NCI-H1930 (cell line): ENCODE results near the gene FAM149B1.

Experiments
- DNase-seq, 2 experiments: peaks; one replicate each; lab custom pipeline; 2025; lab: John Stamatoyannopoulos, UW

FAM149B1 gene

GRCh38 chr10:73174148-73174925, 6.4 kb downstream of the FAM149B1 start:
- no peak for DNase-seq

GRCh38 chr10:73182568-73182967, 14.6 kb downstream of the FAM149B1 start:
- no peak for DNase-seq

DNA sequence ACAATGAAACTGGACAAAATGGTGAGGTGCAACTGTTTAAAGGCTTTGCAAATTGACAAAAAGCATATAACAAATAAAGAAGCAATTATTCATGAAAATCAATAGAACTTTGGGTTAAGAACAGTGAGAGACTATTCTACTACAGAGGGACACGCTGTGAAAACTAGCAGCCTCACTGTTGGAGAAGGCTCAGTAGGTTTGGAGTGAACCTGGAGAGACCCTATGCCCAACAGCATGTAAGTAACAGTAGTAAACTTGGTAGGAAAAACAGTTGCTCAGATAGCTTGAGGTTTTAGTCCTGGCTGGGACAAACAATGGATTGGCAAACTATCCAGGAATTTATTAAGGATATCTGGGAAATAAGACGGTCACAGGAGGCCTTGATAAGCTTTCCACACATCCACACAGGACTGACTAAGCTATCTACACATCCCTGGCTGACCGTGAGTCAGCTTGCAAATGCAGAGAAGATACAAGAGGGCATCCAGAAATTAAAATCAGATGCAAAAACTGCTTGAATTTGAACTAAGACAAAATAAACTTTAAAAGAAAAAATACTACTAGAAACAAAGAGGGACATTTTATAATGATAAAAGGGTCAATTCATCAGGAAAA, 15.9 kb downstream of the FAM149B1 start:
- no peak for DNase-seq

GRCh38 chr10:73186266-73186665, 18.3 kb downstream of the FAM149B1 start:
- DNase-seq = no peak

DNA sequence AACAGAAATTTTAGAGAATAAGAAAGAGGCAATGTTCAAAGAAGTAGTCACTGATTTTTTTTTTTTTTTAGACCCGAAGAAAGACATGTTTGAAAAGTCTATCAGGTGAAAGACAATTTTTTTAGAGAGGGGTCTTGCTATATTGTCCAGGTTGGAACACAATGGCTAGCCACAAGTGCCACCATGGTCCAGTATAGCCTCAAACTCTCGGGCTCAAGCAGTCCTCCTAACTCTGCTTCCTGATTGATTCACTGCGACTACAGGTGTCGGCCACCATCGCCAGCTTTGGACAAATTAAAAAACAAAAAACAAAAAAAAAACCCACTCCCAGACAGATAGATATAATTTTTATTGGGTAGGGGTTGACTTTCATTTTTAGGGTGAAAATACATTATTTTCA, 22.3 kb downstream of the FAM149B1 start:
- no peak for DNase-seq

DNA sequence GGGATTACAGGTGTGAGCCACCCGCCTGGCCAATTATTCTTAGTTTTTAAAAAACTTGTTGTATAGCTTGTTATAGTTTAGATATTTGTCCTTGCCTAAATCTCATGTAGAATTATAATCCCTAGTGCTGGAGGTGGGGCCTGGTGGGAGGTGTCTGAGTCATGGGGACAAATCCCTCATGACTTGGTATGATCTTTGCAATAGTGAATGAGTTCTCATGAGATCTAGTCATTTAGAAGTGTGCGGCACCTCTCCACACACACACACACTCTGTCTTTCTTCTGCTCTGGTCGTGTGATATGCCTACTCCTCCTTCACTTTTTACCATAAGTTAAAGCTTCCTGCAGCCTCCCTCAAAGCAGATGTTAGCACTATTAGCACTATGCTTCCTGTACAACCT, 37.2 kb downstream of the FAM149B1 start:
- no peak for DNase-seq

DNA sequence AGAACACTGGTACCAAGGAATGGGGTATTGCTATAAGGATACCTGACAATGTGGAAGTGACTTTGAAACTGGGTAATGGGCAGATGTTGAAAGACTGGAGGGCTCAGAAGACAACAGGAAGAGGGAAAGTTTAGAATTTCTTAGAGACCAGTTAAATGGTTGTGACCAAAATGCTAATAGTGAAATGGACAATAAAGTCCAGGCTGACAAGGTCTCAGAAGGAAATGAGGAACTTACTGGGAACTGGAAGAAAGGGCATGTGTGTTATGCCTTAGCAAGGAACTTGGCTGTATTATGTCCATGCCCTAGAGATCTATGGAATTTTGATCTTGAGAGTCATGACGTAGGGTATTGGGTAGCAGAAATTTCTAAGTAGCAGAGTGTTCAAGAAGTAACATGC, 38.0 kb downstream of the FAM149B1 start:
- no peak for DNase-seq

- DNase-seq = no peak
Measured at GRCh38 chr10:73206385-73206784, 38.5 kb downstream of the FAM149B1 start.

GRCh38 chr10:73207883-73208282, 40.0 kb downstream of the FAM149B1 start:
- DNase-seq = no peak

- DNase-seq = no peak
Measured at GRCh38 chr10:73209705-73210104, 41.8 kb downstream of the FAM149B1 start.

DNA sequence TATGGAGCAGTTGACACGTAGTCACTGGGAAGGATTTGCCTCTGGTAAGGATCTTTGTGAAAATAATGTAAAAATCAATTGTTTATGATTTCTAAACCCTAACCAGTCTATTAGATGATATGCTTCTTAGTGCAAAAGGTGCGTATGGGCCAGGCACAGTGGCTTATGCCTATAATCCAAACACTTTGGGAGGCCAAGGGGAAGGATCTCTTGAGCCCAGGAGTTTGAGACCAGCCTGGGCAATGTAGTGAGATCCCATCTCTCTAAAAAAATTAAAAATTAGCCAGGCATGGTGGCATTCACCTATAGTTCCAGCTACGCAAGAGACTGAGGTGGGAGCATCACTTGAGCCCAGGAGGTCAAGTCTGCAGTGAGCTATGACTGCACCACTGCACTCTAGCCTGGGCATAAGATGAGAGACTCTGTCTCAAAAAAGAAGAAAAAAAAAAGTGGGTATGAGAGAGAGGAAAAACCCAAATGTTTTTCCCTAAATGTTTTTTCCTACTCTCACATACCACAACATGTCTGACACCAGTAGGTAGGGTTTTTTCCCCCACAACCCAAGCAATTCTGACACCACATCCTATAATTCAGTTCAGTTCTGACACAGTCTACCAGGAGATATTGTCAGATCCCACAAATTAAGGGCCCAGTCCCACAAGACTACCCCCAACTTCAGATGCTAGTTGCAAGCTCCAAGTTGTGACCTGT, 42.6 kb downstream of the FAM149B1 start:
- no peak for DNase-seq

DNA sequence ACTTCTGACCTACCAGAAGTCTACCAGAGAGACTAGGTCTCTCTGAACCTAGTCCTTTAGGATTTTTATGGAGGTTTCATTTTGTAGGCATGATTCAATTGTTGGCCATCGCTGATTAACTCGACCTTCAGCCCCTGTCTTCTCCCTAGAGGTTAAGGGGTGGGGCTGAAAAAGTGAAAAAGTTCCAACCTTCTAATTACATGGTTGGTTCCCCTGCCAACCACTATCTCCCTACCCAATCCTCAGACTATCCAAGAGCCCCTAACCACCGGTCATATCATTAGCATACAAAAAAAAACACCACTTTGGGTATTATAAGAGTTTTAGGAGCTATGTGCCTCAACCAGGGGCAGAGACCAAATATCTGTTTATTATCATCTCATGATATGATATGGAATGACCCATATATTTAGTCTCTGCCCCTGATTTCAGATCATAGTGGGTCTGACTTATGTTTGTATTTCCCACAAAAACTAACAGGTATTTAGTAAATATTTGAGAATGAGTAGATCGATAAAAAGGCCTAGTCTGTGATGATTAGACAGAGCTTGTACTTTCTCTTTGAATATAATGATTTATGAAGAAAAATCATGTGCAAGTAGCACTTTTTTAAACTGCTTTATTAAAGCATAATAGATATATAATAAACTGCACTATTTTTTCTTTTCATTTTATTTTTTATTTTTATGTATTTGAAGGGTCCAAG, 43.3 kb downstream of the FAM149B1 start:
- no peak for DNase-seq

DNA sequence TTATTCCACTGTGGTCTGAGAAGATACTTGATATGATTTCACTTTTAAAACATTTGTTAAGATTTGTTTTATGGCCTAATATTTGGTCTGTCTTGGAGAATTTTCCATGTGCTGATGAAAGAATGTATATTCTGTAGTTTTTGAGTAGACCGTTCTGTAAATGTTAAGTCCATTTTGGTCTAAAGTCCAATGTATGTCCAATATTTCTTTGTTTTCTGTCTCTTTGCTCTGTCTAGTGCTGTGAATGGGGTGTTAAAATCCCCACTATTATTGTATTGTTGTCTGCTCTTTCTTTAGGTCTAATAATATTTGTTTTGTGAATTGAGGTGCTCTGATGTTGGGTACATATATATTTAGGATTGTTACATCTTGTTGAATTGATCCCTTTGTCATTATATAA, 47.8 kb downstream of the FAM149B1 start:
- DNase-seq = no peak

- DNase-seq = no peak
Measured at GRCh38 chr10:73217628-73218027, 49.7 kb downstream of the FAM149B1 start.

DNA sequence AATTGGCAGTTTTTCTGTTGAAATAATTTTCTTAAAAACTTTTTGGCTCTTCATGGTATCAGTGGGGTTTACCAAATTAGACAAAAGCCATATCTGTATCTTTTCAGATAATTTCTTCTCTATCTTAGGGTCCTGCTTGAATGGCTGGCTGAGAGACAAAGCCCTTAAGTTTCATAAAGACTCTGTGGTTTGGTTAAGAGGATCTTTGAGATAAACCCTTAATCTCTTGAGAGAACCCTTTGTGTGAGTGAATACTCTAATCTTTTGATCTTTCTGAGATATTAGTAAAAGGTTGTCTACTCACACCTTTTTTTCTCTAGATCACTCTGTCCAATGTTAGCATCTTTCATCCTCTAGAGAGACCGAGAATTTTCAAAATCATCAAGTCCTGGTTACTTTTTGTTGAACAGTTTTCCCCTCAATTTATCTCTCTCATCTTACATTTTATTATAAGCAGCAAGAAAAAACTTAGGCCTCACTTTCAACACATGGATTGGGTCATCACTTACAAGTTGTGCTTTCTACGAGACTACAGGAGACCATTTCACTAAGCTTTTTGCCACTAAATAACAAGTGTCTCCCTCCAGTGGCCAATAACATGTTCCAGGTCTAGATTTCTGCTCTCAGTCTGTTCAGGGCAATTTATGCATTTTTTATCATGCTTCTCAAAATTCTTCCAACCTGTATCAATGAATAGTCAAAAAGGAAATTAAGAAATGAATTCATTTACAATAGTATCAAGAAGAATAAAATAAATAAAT, 50.7 kb downstream of the FAM149B1 start:
- DNase-seq = no peak

- DNase-seq = no peak
Measured at GRCh38 chr10:73219384-73219783, 51.5 kb downstream of the FAM149B1 start.

GRCh38 chr10:73220989-73221388, 53.1 kb downstream of the FAM149B1 start:
- no peak for DNase-seq

DNA sequence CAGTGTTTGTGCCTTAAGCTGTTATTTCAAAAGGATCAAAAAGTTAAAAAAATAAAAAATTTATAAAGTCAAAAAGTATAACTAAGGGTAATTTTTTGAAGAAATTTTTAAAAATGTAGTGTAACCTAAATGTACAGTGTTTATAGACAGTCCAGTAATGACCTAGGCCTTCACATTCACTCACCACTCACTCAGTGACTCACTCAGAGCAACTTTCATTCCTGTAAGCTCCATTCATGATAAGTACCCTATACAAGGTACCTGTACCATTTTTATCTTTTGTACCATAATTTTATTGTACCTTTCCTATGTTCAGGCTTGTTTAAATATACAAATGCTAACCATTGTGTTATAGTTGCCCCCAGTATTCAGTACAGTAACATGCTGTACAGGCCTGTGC, 57.6 kb downstream of the FAM149B1 start:
- no peak for DNase-seq

DNA sequence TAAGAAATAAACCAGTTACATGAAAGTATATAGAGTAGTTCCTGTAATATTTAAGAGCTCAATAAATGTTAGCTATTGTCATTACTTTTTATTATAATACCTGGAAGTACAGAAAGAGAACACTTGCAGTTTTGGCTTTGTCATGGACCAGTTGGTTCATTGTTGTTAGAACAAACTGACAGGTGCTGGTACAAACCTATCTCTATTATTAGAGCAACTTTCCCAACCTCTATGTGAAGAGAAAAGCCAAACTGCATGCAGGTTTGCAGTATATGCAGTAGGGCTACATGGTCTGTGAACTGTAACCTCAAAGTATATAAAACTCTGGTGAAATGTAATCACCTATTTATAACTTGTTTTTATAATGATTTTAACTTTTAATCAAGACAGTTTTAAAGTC, 58.7 kb downstream of the FAM149B1 start:
- no peak for DNase-seq

DNA sequence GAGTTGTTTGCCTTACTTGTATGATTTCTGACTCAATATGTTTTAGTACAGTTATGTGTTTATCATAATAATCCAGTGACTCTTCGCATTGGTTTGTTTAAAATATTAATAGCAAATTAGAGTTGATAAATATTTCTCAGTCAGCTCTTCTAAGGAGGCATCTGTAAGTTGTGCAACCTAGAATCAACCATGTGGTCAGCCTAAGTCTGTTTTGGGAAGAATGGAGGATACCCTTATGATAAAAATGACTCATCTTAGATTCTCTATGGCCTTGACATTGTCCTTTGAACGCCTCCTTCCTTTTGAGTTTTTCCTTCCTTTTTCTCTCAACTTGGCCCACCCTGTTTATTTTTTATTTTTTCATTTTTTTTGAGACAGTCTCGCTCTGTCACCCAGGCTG, 60.3 kb downstream of the FAM149B1 start:
- DNase-seq = no peak

DNA sequence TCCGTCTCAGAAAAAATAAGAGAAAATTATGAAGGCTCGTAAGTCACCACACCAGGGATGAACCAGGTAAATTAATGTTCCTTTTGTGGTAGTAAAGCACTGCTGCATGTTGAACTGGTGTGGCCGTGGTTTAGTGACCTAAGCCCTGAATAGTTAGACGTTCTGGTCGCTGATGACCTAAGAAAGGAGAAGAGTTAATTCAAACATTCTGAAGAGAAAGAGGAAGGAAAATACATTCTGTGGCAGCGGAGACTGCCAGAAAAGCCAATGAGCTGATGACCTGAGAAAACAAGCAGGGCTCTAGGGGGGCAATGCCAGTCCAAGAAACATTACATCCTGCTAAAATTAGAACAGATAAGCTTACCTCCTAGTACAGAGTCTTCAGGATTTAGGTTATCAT, 61.6 kb downstream of the FAM149B1 start:
- no peak for DNase-seq

- DNase-seq = no peak
Measured at GRCh38 chr10:73232887-73233286, 65.0 kb downstream of the FAM149B1 start.
